GM19043 (cell line): ENCODE measurements around the gene PTPRO.
A peak's percentile ranks its signal among the peaks of the same experiment; 100 is the strongest.

Experiments
- ATAC-seq: cut with Tn5 transposase; IDR thresholded peaks from one replicate; pipeline ENCODE4 v1.9.1; 2021; ENCODE audit warnings: low read depth; ENCODE audit not compliant: unreplicated experiment

Gene PTPRO

GRCh38 chr12:15547063-15547462 lies 224.8 kb downstream of the PTPRO start:
- no peak for ATAC-seq

- no peak for ATAC-seq
Measured at GRCh38 chr12:15547691-15548090, 225.4 kb downstream of the PTPRO start.

- no peak for ATAC-seq
Measured at GRCh38 chr12:15550793-15551192, 228.5 kb downstream of the PTPRO start.

GRCh38 chr12:15555446-15555845 lies 233.1 kb downstream of the PTPRO start:
- ATAC-seq: no peak

- ATAC-seq: no peak
Measured at GRCh38 chr12:15556411-15557102, 234.2 kb downstream of the PTPRO start.

- ATAC-seq: no peak
Measured at GRCh38 chr12:15558915-15559528, 236.7 kb downstream of the PTPRO start.

GRCh38 chr12:15561396-15561795 lies 239.1 kb downstream of the PTPRO start:
- ATAC-seq: no peak

- ATAC-seq: no peak
Measured at GRCh38 chr12:15562263-15562662, 240.0 kb downstream of the PTPRO start.

- no peak for ATAC-seq
Measured at GRCh38 chr12:15563663-15564062, 241.4 kb downstream of the PTPRO start.

GRCh38 chr12:15574353-15574752 lies 252.0 kb downstream of the PTPRO start:
- no peak for ATAC-seq

GRCh38 chr12:15575671-15576541 lies 253.6 kb downstream of the PTPRO start:
- no peak for ATAC-seq

GRCh38 chr12:15580431-15580830 lies 258.1 kb downstream of the PTPRO start:
- ATAC-seq: no peak

- ATAC-seq: no peak
Measured at GRCh38 chr12:15581006-15581405, 258.7 kb downstream of the PTPRO start.

- no peak for ATAC-seq
Measured at GRCh38 chr12:15583804-15584203, 261.5 kb downstream of the PTPRO start.

GRCh38 chr12:15584366-15585041 lies 262.2 kb downstream of the PTPRO start:
- ATAC-seq: no peak

GRCh38 chr12:15589328-15590032 lies 267.2 kb downstream of the PTPRO start:
- ATAC-seq: no peak

- peak; percentile 89 for ATAC-seq
Measured at GRCh38 chr12:15590180-15590826, 268.0 kb downstream of the PTPRO start.

- ATAC-seq: no peak
Measured at GRCh38 chr12:15591811-15592210, 269.5 kb downstream of the PTPRO start.

- no peak for ATAC-seq
Measured at GRCh38 chr12:15592934-15593333, 270.6 kb downstream of the PTPRO start.

GRCh38 chr12:15596174-15596573 lies 273.9 kb downstream of the PTPRO start:
- ATAC-seq: no peak
